Neural progenitor cell (in vitro differentiated cells): ENCODE results near the gene ZYX. TPM values are rescaled to one million over a fixed set of nuclear protein-coding genes. Genes with fewer than 3 reads are reported as not detected.

Experiments
- DNase-seq: peaks from one replicate; pipeline ENCODE4 v3.0.0-alpha.2; 2016; ENCODE audit warnings: low spot score
- H2AFZ ChIP-seq: fragments of 200-600 bp; sonication (generic); replicated peaks from 2 replicates; pipeline ENCODE4 v1.6.1; 2016; ENCODE audit warnings: antibody characterized with exemption
- H3F3A ChIP-seq: fragments of 200-600 bp; sonication (generic); 2 replicates; pipeline ENCODE4 v1.6.1; 2016; ENCODE audit warnings: antibody characterized with exemption, low read depth
- H3K27ac ChIP-seq: fragments of 200-600 bp; sonication (generic); 2 replicates; pipeline ENCODE4 v1.5.1; 2016; ENCODE audit warnings: mild to moderate bottlenecking
- H3K27me3 ChIP-seq: fragments of 200-600 bp; sonication (generic); 2 replicates; pipeline ENCODE4 v1.6.1; 2016; ENCODE audit warnings: mild to moderate bottlenecking, moderate library complexity
- H3K36me3 ChIP-seq: fragments of 200-600 bp; sonication (generic); 2 replicates; pipeline ENCODE4 v1.5.1; 2016
- H3K4me1 ChIP-seq: fragments of 200-600 bp; sonication (generic); 2 replicates; pipeline ENCODE4 v1.6.1; 2016; ENCODE audit warnings: mixed run types
- H3K4me2 ChIP-seq: fragments of 200-600 bp; sonication (generic); 2 replicates; pipeline ENCODE4 v1.6.1; 2016
- H3K4me3 ChIP-seq: fragments of 200-600 bp; sonication (generic); 2 replicates; pipeline ENCODE4 v1.5.1; 2016
- H3K79me2 ChIP-seq: fragments of 200-600 bp; sonication (generic); 2 replicates; pipeline ENCODE4 v1.6.1; 2016; ENCODE audit warnings: low read depth
- H3K9ac ChIP-seq: fragments of 200-600 bp; sonication (generic); 2 replicates; pipeline ENCODE4 v1.6.1; 2016
- H3K9me3 ChIP-seq: fragments of 200-600 bp; sonication (generic); 2 replicates; pipeline ENCODE4 v1.5.1; 2016; ENCODE audit warnings: low read depth
- H4K20me1 ChIP-seq: fragments of 200-600 bp; sonication (generic); 2 replicates; pipeline ENCODE4 v1.6.1; 2016; ENCODE audit warnings: low read depth
- H3K27ac Mint-ChIP-seq: 3 replicates; pipeline ENCODE4 v1.8.0; 2021; ENCODE audit warnings: mixed read lengths
- H3K27me3 Mint-ChIP-seq: 2 replicates; pipeline ENCODE4 v1.8.0; 2022; ENCODE audit warnings: low read depth, mild to moderate bottlenecking, inconsistent platforms, moderate library complexity, mixed read lengths; ENCODE audit not compliant: insufficient read depth
- H3K36me3 Mint-ChIP-seq: 3 replicates; pipeline ENCODE4 v1.8.0; 2021; ENCODE audit warnings: mixed read lengths
- H3K4me1 Mint-ChIP-seq: 3 replicates; pipeline ENCODE4 v1.8.0; 2021; ENCODE audit warnings: mixed read lengths
- H3K4me3 Mint-ChIP-seq: 3 replicates; pipeline ENCODE4 v1.8.0; 2021; ENCODE audit warnings: mild to moderate bottlenecking, moderate library complexity, mixed read lengths
- H3K9me3 Mint-ChIP-seq: 3 replicates; pipeline ENCODE4 v1.8.0; 2020; ENCODE audit warnings: mixed read lengths
- CTCF ChIP-seq: fragments of 200-600 bp; sonication (generic); IDR thresholded peaks from 2 replicates; pipeline ENCODE4 v1.5.1; 2017; ENCODE audit warnings: antibody characterized with exemption, mild to moderate bottlenecking
- EZH2 ChIP-seq: fragments of 200-600 bp; sonication (generic); IDR thresholded peaks from 2 replicates; pipeline ENCODE4 v1.6.1; 2017; ENCODE audit warnings: antibody characterized with exemption, mild to moderate bottlenecking, moderate library complexity
- EZH2phosphoT487 ChIP-seq: fragments of 200-600 bp; sonication (generic); IDR thresholded peaks from 2 replicates; pipeline ENCODE4 v1.6.1; 2017; ENCODE audit warnings: antibody characterized with exemption
- total RNA-seq: library from RNA; depleted of rRNA; stranded (reverse); fragments of >200 nt; gene quantifications from 2 replicates; pipeline ENCODE4 v1.2.3, GENCODE V29; 2015; ENCODE audit warnings: low replicate concordance

ZYX gene
- total RNA-seq, 1 donor from 2014 or later: 5.2 TPM

GRCh38 chr7:143372070-143372469 is 9.1 kb upstream of the ZYX start:
- H3K27me3 Mint-ChIP-seq: peaks cover 9% of the 10 kb centered on the region
- peaks cover 27% of the 10 kb centered on the region for H3K4me1 Mint-ChIP-seq
- DNase-seq: no peak
- peaks cover 19% of the 10 kb centered on the region for H3F3A ChIP-seq
- H3K9me3 Mint-ChIP-seq: no peaks in the 10 kb centered on the region
- no peak overlapping the region for H3K4me3 ChIP-seq
- H4K20me1 ChIP-seq: no peaks in the 10 kb centered on the region
- peak overlapping the region; percentile 84 for H3K27ac Mint-ChIP-seq
- no peaks in the 10 kb centered on the region for H3K79me2 ChIP-seq
- H3K4me2 ChIP-seq: no peak overlapping the region
- H3K4me1 ChIP-seq: no peaks in the 10 kb centered on the region
- H3K36me3 Mint-ChIP-seq: no peaks in the 10 kb centered on the region
- H2AFZ ChIP-seq: no peak overlapping the region
- no peak overlapping the region for H3K27ac ChIP-seq
- no peak overlapping the region for H3K4me3 Mint-ChIP-seq
- no peaks in the 10 kb centered on the region for H3K36me3 ChIP-seq
- no peak overlapping the region for H3K9ac ChIP-seq
- H3K27me3 ChIP-seq: no peaks in the 10 kb centered on the region
- TF ChIP-seq EZH2 (no peak), EZH2phosphoT487 (no peak), CTCF (no peak)
- no peaks in the 10 kb centered on the region for H3K9me3 ChIP-seq

- no peak overlapping the region for H3K4me3 ChIP-seq
- no peaks in the 10 kb centered on the region for H3K79me2 ChIP-seq
- H4K20me1 ChIP-seq: no peaks in the 10 kb centered on the region
- no peak overlapping the region for H3K27ac ChIP-seq
- no peak for TF ChIP-seq EZH2phosphoT487
- no peak for TF ChIP-seq EZH2
- peak; percentile 18 for TF ChIP-seq CTCF
- H3K4me2 ChIP-seq: no peak overlapping the region
- peaks cover 27% of the 10 kb centered on the region for H3K4me1 Mint-ChIP-seq
- DNase-seq: no peak
- no peaks in the 10 kb centered on the region for H3K4me1 ChIP-seq
- H3F3A ChIP-seq: peaks cover 19% of the 10 kb centered on the region
- no peaks in the 10 kb centered on the region for H3K9me3 ChIP-seq
- no peaks in the 10 kb centered on the region for H3K36me3 ChIP-seq
- H3K9me3 Mint-ChIP-seq: peaks cover 2% of the 10 kb centered on the region
- H3K27ac Mint-ChIP-seq: no peak overlapping the region
- H3K36me3 Mint-ChIP-seq: no peaks in the 10 kb centered on the region
- H2AFZ ChIP-seq: no peak overlapping the region
- no peak overlapping the region for H3K9ac ChIP-seq
- no peak overlapping the region for H3K4me3 Mint-ChIP-seq
- H3K27me3 Mint-ChIP-seq: peaks cover 9% of the 10 kb centered on the region
- H3K27me3 ChIP-seq: no peaks in the 10 kb centered on the region
Observed at GRCh38 chr7:143373255-143373794, 7.8 kb upstream of the ZYX start.

GRCh38 chr7:143374561-143374960 is 6.6 kb upstream of the ZYX start:
- Mint-ChIP-seq H3K4me3 (no peak overlapping the region), H3K4me1 (peaks cover 32% of the 10 kb centered on the region), H3K36me3 (no peaks in the 10 kb centered on the region), H3K27ac (no peak overlapping the region), H3K9me3 (peaks cover 2% of the 10 kb centered on the region), H3K27me3 (peaks cover 13% of the 10 kb centered on the region)
- peaks cover 12% of the 10 kb centered on the region for H3F3A ChIP-seq
- no peaks in the 10 kb centered on the region for H4K20me1 ChIP-seq
- H3K27ac ChIP-seq: no peak overlapping the region
- TF ChIP-seq CTCF (no peak), EZH2 (no peak), EZH2phosphoT487 (no peak)
- H3K9me3 ChIP-seq: no peaks in the 10 kb centered on the region
- no peak overlapping the region for H3K4me2 ChIP-seq
- H3K9ac ChIP-seq: no peak overlapping the region
- DNase-seq: no peak
- no peaks in the 10 kb centered on the region for H3K27me3 ChIP-seq
- no peak overlapping the region for H2AFZ ChIP-seq
- no peak overlapping the region for H3K4me3 ChIP-seq
- H3K4me1 ChIP-seq: peaks cover 11% of the 10 kb centered on the region
- H3K79me2 ChIP-seq: no peaks in the 10 kb centered on the region
- H3K36me3 ChIP-seq: no peaks in the 10 kb centered on the region
